Measurements from ENCODE around the gene KIAA1671.

The KIAA1671 gene

GRCh38 chr22:25187469-25187868, 235.0 kb downstream of the KIAA1671 start:
- TF ChIP-seq, protein P1, sequence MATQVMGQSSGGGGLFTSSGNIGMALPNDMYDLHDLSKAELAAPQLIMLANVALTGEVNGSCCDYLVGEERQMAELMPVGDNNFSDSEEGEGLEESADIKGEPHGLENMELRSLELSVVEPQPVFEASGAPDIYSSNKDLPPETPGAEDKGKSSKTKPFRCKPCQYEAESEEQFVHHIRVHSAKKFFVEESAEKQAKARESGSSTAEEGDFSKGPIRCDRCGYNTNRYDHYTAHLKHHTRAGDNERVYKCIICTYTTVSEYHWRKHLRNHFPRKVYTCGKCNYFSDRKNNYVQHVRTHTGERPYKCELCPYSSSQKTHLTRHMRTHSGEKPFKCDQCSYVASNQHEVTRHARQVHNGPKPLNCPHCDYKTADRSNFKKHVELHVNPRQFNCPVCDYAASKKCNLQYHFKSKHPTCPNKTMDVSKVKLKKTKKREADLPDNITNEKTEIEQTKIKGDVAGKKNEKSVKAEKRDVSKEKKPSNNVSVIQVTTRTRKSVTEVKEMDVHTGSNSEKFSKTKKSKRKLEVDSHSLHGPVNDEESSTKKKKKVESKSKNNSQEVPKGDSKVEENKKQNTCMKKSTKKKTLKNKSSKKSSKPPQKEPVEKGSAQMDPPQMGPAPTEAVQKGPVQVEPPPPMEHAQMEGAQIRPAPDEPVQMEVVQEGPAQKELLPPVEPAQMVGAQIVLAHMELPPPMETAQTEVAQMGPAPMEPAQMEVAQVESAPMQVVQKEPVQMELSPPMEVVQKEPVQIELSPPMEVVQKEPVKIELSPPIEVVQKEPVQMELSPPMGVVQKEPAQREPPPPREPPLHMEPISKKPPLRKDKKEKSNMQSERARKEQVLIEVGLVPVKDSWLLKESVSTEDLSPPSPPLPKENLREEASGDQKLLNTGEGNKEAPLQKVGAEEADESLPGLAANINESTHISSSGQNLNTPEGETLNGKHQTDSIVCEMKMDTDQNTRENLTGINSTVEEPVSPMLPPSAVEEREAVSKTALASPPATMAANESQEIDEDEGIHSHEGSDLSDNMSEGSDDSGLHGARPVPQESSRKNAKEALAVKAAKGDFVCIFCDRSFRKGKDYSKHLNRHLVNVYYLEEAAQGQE (IDR thresholded peaks at IDR 0.05; ENCODE audit: insufficient read depth in 1 of 2, low read depth in 2 of 2, low read length in 2 of 2): no peak
- no peak for TF ChIP-seq FOXP2 (optimal IDR thresholded peaks at IDR 0.05; ENCODE audit: borderline replicate concordance, extremely low read depth, extremely low read length, insufficient read depth)
- no peak for TF ChIP-seq SIN3A (IDR thresholded peaks at IDR 0.05; ENCODE audit: borderline replicate concordance, insufficient read depth, low read length)
- TF ChIP-seq TAF1 (IDR thresholded peaks at IDR 0.05; ENCODE audit: borderline replicate concordance, insufficient read depth, low read length): no peak
- TF ChIP-seq POLR2AphosphoS5 (IDR thresholded peaks at IDR 0.05; ENCODE audit: low read depth, low read length): no peak

GRCh38 chr22:25192406-25192805, 239.9 kb downstream of the KIAA1671 start:
- TF ChIP-seq TAF1 (IDR thresholded peaks at IDR 0.05; ENCODE audit: borderline replicate concordance, insufficient read depth, low read length) (no peak), POLR2AphosphoS5 (IDR thresholded peaks at IDR 0.05; ENCODE audit: low read depth, low read length) (no peak), SIN3A (IDR thresholded peaks at IDR 0.05; ENCODE audit: borderline replicate concordance, insufficient read depth, low read length) (no peak), FOXP2 (optimal IDR thresholded peaks at IDR 0.05; ENCODE audit: borderline replicate concordance, extremely low read depth, extremely low read length, insufficient read depth) (no peak)
- TF ChIP-seq, protein P1 (IDR thresholded peaks at IDR 0.05; ENCODE audit: insufficient read depth in 1 of 2, low read depth in 2 of 2, low read length in 2 of 2): no peak

DNA sequence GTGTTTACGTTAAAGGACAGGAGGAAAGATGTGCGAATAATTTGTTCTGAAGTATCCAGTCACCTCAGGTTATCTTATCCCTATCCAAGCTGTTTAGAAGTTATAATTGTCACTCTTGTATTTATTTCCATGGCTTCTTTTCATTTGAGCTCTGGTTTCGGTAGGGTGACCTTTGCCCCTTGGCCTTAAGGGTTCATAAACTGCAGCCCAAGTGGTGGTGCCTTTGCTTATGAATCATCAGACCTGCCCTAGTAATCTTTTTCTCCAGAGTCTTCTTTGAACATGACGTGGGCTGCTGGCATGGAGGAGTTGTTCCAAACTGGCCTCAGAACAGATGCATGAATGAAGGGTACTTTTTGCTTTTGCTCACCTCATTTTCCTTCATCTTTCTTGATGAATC, 240.6 kb downstream of the KIAA1671 start:
- TF ChIP-seq FOXP2 (optimal IDR thresholded peaks at IDR 0.05; ENCODE audit: borderline replicate concordance, extremely low read depth, extremely low read length, insufficient read depth): no peak
- TF ChIP-seq TAF1 (IDR thresholded peaks at IDR 0.05; ENCODE audit: borderline replicate concordance, insufficient read depth, low read length): no peak
- no peak for TF ChIP-seq SIN3A (IDR thresholded peaks at IDR 0.05; ENCODE audit: borderline replicate concordance, insufficient read depth, low read length)
- TF ChIP-seq, protein P1 (IDR thresholded peaks at IDR 0.05; ENCODE audit: insufficient read depth in 1 of 2, low read depth in 2 of 2, low read length in 2 of 2): no peak
- TF ChIP-seq POLR2AphosphoS5 (IDR thresholded peaks at IDR 0.05; ENCODE audit: low read depth, low read length): no peak

GRCh38 chr22:25193548-25193947, 241.0 kb downstream of the KIAA1671 start:
- TF ChIP-seq, protein P1 (IDR thresholded peaks at IDR 0.05; ENCODE audit: insufficient read depth in 1 of 2, low read depth in 2 of 2, low read length in 2 of 2): peak; percentile 88 to 95
- TF ChIP-seq POLR2AphosphoS5 (IDR thresholded peaks at IDR 0.05; ENCODE audit: low read depth, low read length): no peak
- no peak for TF ChIP-seq FOXP2 (optimal IDR thresholded peaks at IDR 0.05; ENCODE audit: borderline replicate concordance, extremely low read depth, extremely low read length, insufficient read depth)
- no peak for TF ChIP-seq SIN3A (IDR thresholded peaks at IDR 0.05; ENCODE audit: borderline replicate concordance, insufficient read depth, low read length)
- TF ChIP-seq TAF1 (IDR thresholded peaks at IDR 0.05; ENCODE audit: borderline replicate concordance, insufficient read depth, low read length): no peak

GRCh38 chr22:25196326-25196725, 243.8 kb downstream of the KIAA1671 start:
- TF ChIP-seq TAF1 (IDR thresholded peaks at IDR 0.05; ENCODE audit: borderline replicate concordance, insufficient read depth, low read length): no peak
- no peak for TF ChIP-seq SIN3A (IDR thresholded peaks at IDR 0.05; ENCODE audit: borderline replicate concordance, insufficient read depth, low read length)
- TF ChIP-seq, protein P1 (IDR thresholded peaks at IDR 0.05; ENCODE audit: insufficient read depth in 1 of 2, low read depth in 2 of 2, low read length in 2 of 2): no peak
- no peak for TF ChIP-seq POLR2AphosphoS5 (IDR thresholded peaks at IDR 0.05; ENCODE audit: low read depth, low read length)
- TF ChIP-seq FOXP2 (optimal IDR thresholded peaks at IDR 0.05; ENCODE audit: borderline replicate concordance, extremely low read depth, extremely low read length, insufficient read depth): no peak

All from PFSK-1 (cell line).